Large intestine (tissue), 3 donors: Measurements from ENCODE around the gene BCAS3. TPM values are rescaled to one million over a fixed set of nuclear protein-coding genes. Genes with fewer than 3 reads are reported as not detected.
"Not testable (repeated sequence)": the region's sequence is repeated elsewhere in the genome, so short reads cannot be mapped to it uniquely, and the experiment has no call there.

Experiments
- DNase-seq, 2 donors: peaks; one replicate each; pipeline versions ENCODE4 v3.0.0 to v3.0.0-alpha.2; 2013
- H3K27ac ChIP-seq: one replicate; pipeline ENCODE4 v1.5.1; 2013; ENCODE audit warnings: low read length
- H3K27me3 ChIP-seq: 2 replicates; pipeline ENCODE4 v1.6.1; 2013; ENCODE audit warnings: low read length; ENCODE audit not compliant: control insufficient read depth, insufficient read depth
- H3K36me3 ChIP-seq: 2 replicates; pipeline ENCODE4 v1.6.1; 2013; ENCODE audit warnings: low read length; ENCODE audit not compliant: control insufficient read depth, insufficient read depth
- H3K4me1 ChIP-seq: one replicate; pipeline ENCODE4 v1.6.1; 2013; ENCODE audit warnings: low read length; ENCODE audit not compliant: control insufficient read depth, insufficient read depth
- H3K4me3 ChIP-seq: one replicate; pipeline ENCODE4 v1.5.1; 2013; ENCODE audit warnings: low read length
- H3K9me3 ChIP-seq: one replicate; pipeline ENCODE4 v1.6.1; 2013; ENCODE audit warnings: mild to moderate bottlenecking, low read depth, low read length, moderate library complexity; ENCODE audit not compliant: control insufficient read depth
- WGBS: methylation state at CpG from one replicate; pipeline ENCODE4 v1.1.5; 2013; ENCODE audit warnings: low lambda C conversion rate; ENCODE audit not compliant: insufficient coverage; 5-methylcytosine and 5-hydroxymethylcytosine counted together
- polyA plus RNA-seq: library from polyadenylated mRNA; unstranded; fragments of 120-200 nt; gene quantifications from one replicate; pipeline ENCODE4 v1.2.1, GENCODE V29; 2013

The BCAS3 gene
- polyA plus RNA-seq, 1 donor = 9.7 TPM

- Histone ChIP-seq H3K4me1 (no peaks in the 10 kb centered on the region), H3K27me3 (no peaks in the 10 kb centered on the region), H3K36me3 (no peaks in the 10 kb centered on the region), H3K4me3 (no peak overlapping the region), H3K9me3 (no peaks in the 10 kb centered on the region), H3K27ac (no peak overlapping the region)
- no peak for DNase-seq
- no CpG with 5 or more reads among the region's 10 CpGs for WGBS
Observed at GRCh38 chr17:61354895-61355874, 677.5 kb downstream of the BCAS3 start.

- not testable (repeated sequence) for H3K4me1 ChIP-seq, H3K27ac ChIP-seq, H3K4me3 ChIP-seq, H3K27me3 ChIP-seq, DNase-seq, H3K36me3 ChIP-seq, H3K9me3 ChIP-seq
- no CpG with 5 or more reads among the region's 3 CpGs for WGBS
Observed at GRCh38 chr17:61357061-61357460, 679.4 kb downstream of the BCAS3 start.

- not testable (repeated sequence) for H3K36me3 ChIP-seq, H3K4me1 ChIP-seq, H3K4me3 ChIP-seq, H3K27ac ChIP-seq, H3K27me3 ChIP-seq, DNase-seq, H3K9me3 ChIP-seq
- no CpG with 5 or more reads among the region's 9 CpGs for WGBS
Observed at GRCh38 chr17:61359513-61359912, 681.9 kb downstream of the BCAS3 start.

DNA sequence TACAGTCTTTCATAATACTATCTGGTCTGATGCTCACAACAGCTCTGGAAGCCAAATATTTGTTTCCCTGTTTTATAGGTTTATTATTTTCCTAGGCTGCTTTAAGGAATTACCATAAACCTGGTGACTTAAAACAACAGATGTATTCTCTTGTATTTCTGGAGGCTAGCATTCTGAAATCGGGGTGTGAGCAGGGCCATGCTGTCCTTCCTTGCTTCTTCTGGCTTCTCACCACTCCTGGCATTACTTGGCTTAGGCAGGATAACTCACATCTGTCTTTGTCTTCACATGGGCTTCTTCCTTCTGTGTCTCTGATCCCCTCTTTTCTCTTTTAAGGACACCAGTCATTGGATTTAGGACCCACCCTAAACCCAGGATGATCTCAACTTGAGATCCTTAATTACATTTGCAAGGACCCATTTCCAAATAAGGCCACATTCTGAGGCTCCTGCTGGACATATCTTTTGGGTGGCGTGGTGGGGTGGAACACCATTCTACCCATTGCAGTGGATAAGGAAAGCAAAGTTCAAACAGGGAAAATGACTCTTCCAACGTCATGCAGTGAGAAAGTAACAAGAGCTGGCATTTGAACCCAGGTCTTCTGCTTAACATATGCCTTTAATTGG, 682.8 kb downstream of the BCAS3 start:
- H3K4me1 ChIP-seq = no peaks in the 10 kb centered on the region
- no CpG with 5 or more reads among the region's 3 CpGs for WGBS
- H3K9me3 ChIP-seq = no peaks in the 10 kb centered on the region
- no peak overlapping the region for H3K27ac ChIP-seq
- H3K4me3 ChIP-seq = no peak overlapping the region
- H3K36me3 ChIP-seq = no peaks in the 10 kb centered on the region
- no peak for DNase-seq
- H3K27me3 ChIP-seq = no peaks in the 10 kb centered on the region

GRCh38 chr17:61361084-61361483, 683.4 kb downstream of the BCAS3 start:
- H3K36me3 ChIP-seq = no peaks in the 10 kb centered on the region
- H3K27me3 ChIP-seq = no peaks in the 10 kb centered on the region
- no peak overlapping the region for H3K4me3 ChIP-seq
- no peak for DNase-seq
- no peak overlapping the region for H3K27ac ChIP-seq
- no peaks in the 10 kb centered on the region for H3K4me1 ChIP-seq
- 71% methylated on average over 1 of the region's 2 CpGs for WGBS
- no peaks in the 10 kb centered on the region for H3K9me3 ChIP-seq

DNA sequence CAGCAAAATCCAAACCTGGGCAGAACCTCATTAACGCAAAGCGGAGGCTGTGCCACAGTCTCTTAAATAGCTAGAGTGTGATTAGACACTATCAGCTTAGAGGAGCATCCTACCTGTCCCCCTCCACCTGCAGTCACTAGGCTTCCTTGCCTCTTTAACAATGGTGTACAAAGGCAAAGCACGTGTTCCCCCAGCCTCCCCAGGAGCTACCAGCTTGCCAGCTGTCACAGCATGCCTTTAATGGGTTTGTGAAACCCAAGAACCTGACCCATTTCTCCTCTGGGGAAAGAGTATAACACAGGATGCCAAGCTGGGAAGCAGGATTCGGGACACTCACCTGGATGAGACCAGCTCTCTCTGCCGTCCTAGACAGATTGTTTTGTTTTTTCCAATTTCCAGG, 684.7 kb downstream of the BCAS3 start:
- H3K9me3 ChIP-seq = no peaks in the 10 kb centered on the region
- no peaks in the 10 kb centered on the region for H3K27me3 ChIP-seq
- DNase-seq = no peak
- no peak overlapping the region for H3K4me3 ChIP-seq
- no peaks in the 10 kb centered on the region for H3K36me3 ChIP-seq
- no peak overlapping the region for H3K27ac ChIP-seq
- H3K4me1 ChIP-seq = no peaks in the 10 kb centered on the region
- no CpG with 5 or more reads among the region's 5 CpGs for WGBS

GRCh38 chr17:61362852-61363600, 685.4 kb downstream of the BCAS3 start:
- Histone ChIP-seq H3K4me3 (no peak overlapping the region), H3K4me1 (no peaks in the 10 kb centered on the region), H3K36me3 (no peaks in the 10 kb centered on the region), H3K9me3 (no peaks in the 10 kb centered on the region), H3K27me3 (no peaks in the 10 kb centered on the region), H3K27ac (no peak overlapping the region)
- 100% methylated on average over 1 of the region's 9 CpGs for WGBS
- no peak for DNase-seq

GRCh38 chr17:61363601-61364462, 686.2 kb downstream of the BCAS3 start:
- Histone ChIP-seq H3K4me1 (no peaks in the 10 kb centered on the region), H3K9me3 (no peaks in the 10 kb centered on the region), H3K27me3 (no peaks in the 10 kb centered on the region), H3K27ac (no peak overlapping the region), H3K36me3 (no peaks in the 10 kb centered on the region), H3K4me3 (no peak overlapping the region)
- no peak for DNase-seq
- WGBS = 80% methylated on average over 3 of the region's 13 CpGs

DNA sequence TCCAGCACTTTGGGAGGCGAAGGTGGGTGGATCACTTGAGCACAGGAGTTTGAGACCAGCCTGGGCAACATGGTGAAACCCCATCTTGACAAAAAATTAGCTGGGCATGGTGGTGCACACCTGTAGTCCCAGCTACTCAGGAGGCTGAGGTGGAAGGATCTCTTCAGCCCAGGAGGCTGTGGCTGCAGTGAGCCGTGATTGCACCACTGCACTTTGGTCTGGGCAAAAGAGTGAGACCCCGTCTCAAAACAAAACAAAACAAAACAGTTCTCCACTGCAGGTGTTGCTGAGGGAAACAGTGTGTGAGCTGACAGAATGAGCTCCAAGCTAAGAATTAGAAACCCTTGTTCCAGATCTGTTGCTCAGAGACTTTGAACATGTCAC, 686.8 kb downstream of the BCAS3 start:
- Histone ChIP-seq H3K27me3 (no peaks in the 10 kb centered on the region), H3K4me1 (no peaks in the 10 kb centered on the region), H3K4me3 (no peak overlapping the region), H3K36me3 (no peaks in the 10 kb centered on the region), H3K27ac (no peak overlapping the region), H3K9me3 (no peaks in the 10 kb centered on the region)
- DNase-seq = no peak
- no CpG with 5 or more reads among the region's 3 CpGs for whole genome bisulfite sequencing
